H1 (cell line): ENCODE data around the gene CMIP. TPM values are rescaled to one million over a fixed set of nuclear protein-coding genes. Genes with fewer than 3 reads are reported as not detected.

Source experiments
- CTCF ChIA-PET: fragments of 300-600 bp; sonication (Branson Sonifier 250); formaldehyde crosslinking; loops from one replicate; lab custom pipeline; 2021; ENCODE audit not compliant: partially characterized antibody; lab: Charles Lee
- POLR2A ChIA-PET: fragments of 300-600 bp; sonication (Branson Sonifier 250); formaldehyde crosslinking; loops from one replicate; lab custom pipeline; 2021; ENCODE audit warnings: inconsistent platforms; ENCODE audit not compliant: partially characterized antibody; lab: Charles Lee
- DNase-seq, 2 experiments: peaks; one replicate each; pipeline versions ENCODE4 v3.0.0 to v3.0.0-alpha.2; 2010 to 2022; ENCODE audit warnings: low spot score in 2 of 2, low read depth in 1 of 2, mixed read lengths in 1 of 2
- FAIRE-seq: peaks from 2 replicates; lab custom pipeline; 2011; peaks lifted over from hg19 to GRCh38; lab: Jason Lieb, UNC
- H2AFZ ChIP-seq: 2 replicates; pipeline ENCODE4 v1.8.1; 2012; ENCODE audit warnings: low read length, inconsistent platforms
- H2AK5ac ChIP-seq: 2 replicates; pipeline ENCODE4 v1.6.1; 2013; ENCODE audit warnings: low read depth, low read length
- H2BK120ac ChIP-seq: replicated peaks from 2 replicates; pipeline ENCODE3; 2013; ENCODE audit warnings: low read depth, low read length, inconsistent platforms
- H2BK12ac ChIP-seq: 2 replicates; pipeline ENCODE4 v1.6.1; 2013; ENCODE audit warnings: low read depth, low read length
- H2BK15ac ChIP-seq: 2 replicates; pipeline ENCODE4 v1.6.1; 2013; ENCODE audit warnings: low read length
- H2BK20ac ChIP-seq: 2 replicates; pipeline ENCODE4 v1.6.1; 2013; ENCODE audit warnings: low read length
- H2BK5ac ChIP-seq: 2 replicates; pipeline ENCODE4 v1.6.1; 2013; ENCODE audit warnings: low read depth, low read length
- H3K14ac ChIP-seq: 2 replicates; pipeline ENCODE4 v1.6.1; 2013; ENCODE audit warnings: inconsistent platforms; ENCODE audit not compliant: insufficient read length
- H3K18ac ChIP-seq: 2 replicates; pipeline ENCODE4 v1.6.1; 2013; ENCODE audit warnings: low read length; ENCODE audit errors: extremely low read depth
- H3K23ac ChIP-seq: 2 replicates; pipeline ENCODE4 v1.6.1; 2013; ENCODE audit warnings: inconsistent platforms; ENCODE audit not compliant: insufficient read length
- H3K23me2 ChIP-seq: 2 replicates; pipeline ENCODE4 v1.6.1; 2013; ENCODE audit warnings: low read depth, low read length
- H3K27ac ChIP-seq: 2 replicates; pipeline ENCODE4 v1.6.1; 2011; ENCODE audit warnings: low read depth, low read length, inconsistent platforms
- H3K27me3 ChIP-seq, 4 experiments: replicated peaks in 1 of 4; 1 replicate in 1 of 4; 2 replicates in 3 of 4; pipeline versions ENCODE4 v1.6.1 to v1.8.1; 2011 to 2013; ENCODE audit warnings: low read length in 3 of 4, mild to moderate bottlenecking in 3 of 4, inconsistent platforms in 2 of 4, mixed read lengths in 2 of 4, moderate library complexity in 1 of 4; ENCODE audit not compliant: control insufficient read depth in 3 of 4, insufficient read depth in 3 of 4; ENCODE audit errors: extremely low read depth in 1 of 4
- H3K36me3 ChIP-seq, 4 experiments: 2 replicates each; pipeline versions ENCODE4 v1.6.1 to v1.8.1; 2011 to 2013; ENCODE audit warnings: mild to moderate bottlenecking in 4 of 4, low read length in 3 of 4, moderate library complexity in 2 of 4, control low read depth in 1 of 4, inconsistent platforms in 1 of 4; ENCODE audit not compliant: insufficient read depth in 4 of 4, control insufficient read depth in 2 of 4
- H3K4ac ChIP-seq: replicated peaks from 2 replicates; pipeline ENCODE3; 2013; ENCODE audit warnings: low read length, low read depth, mixed read lengths, inconsistent platforms; ENCODE audit not compliant: insufficient read length
- H3K4me1 ChIP-seq, 4 experiments: replicated peaks in 1 of 4; 1 replicate in 1 of 4; 2 replicates in 3 of 4; pipeline versions ENCODE4 v1.6.1 to v1.8.1; 2011 to 2013; ENCODE audit warnings: low read length in 3 of 4, inconsistent platforms in 2 of 4, mixed read lengths in 1 of 4; ENCODE audit not compliant: insufficient read depth in 4 of 4, control insufficient read depth in 3 of 4
- H3K4me2 ChIP-seq, 2 experiments: 2 replicates each; pipeline versions ENCODE4 v1.6.1 to v1.8.1; 2011 to 2013; ENCODE audit warnings: low read depth in 2 of 2, low read length in 2 of 2, control low read depth in 1 of 2, inconsistent platforms in 1 of 2, mild to moderate bottlenecking in 1 of 2; ENCODE audit not compliant: insufficient read depth in 1 of 2
- H3K4me3 ChIP-seq, 4 experiments: fragments of 200-600, 300-600 bp in 1 of 4; sonication (generic), shearing (Covaris generic), sonication (Bioruptor Twin) in 1 of 4; 2 replicates each; pipeline versions ENCODE4 v1.5.1 to v1.8.1; 2011 to 2016; ENCODE audit warnings: low read length in 4 of 4, low read depth in 3 of 4, control low read depth in 2 of 4, inconsistent platforms in 2 of 4, mild to moderate bottlenecking in 2 of 4, mixed read lengths in 1 of 4, moderate library complexity in 1 of 4; ENCODE audit not compliant: insufficient read depth in 2 of 4; ENCODE audit errors: extremely low read depth in 1 of 4
- H3K56ac ChIP-seq: replicated peaks from 2 replicates; pipeline ENCODE3; 2013; ENCODE audit warnings: low read depth, mild to moderate bottlenecking, mixed read lengths, low read length, inconsistent platforms; ENCODE audit not compliant: insufficient read length
- H3K79me1 ChIP-seq: 2 replicates; pipeline ENCODE4 v1.6.1; 2013; ENCODE audit warnings: low read depth, low read length, control low read depth
- H3K79me2 ChIP-seq, 2 experiments: 2 replicates each; pipeline versions ENCODE4 v1.6.1 to v1.8.1; 2012 to 2013; ENCODE audit warnings: low read length in 2 of 2, mild to moderate bottlenecking in 2 of 2, inconsistent platforms in 1 of 2; ENCODE audit not compliant: insufficient read depth in 2 of 2, control insufficient read depth in 1 of 2
- H3K9ac ChIP-seq, 4 experiments: replicated peaks in 1 of 4; 1 replicate in 1 of 4; 2 replicates in 3 of 4; pipeline versions ENCODE4 v1.6.1 to v1.8.1; 2011 to 2013; ENCODE audit warnings: low read depth in 3 of 4, low read length in 3 of 4, control low read depth in 2 of 4, mild to moderate bottlenecking in 2 of 4, moderate library complexity in 2 of 4, inconsistent platforms in 1 of 4; ENCODE audit errors: extremely low read depth in 1 of 4
- H3K9me3 ChIP-seq, 2 experiments: 2 replicates each; pipeline versions ENCODE4 v1.6.1 to v1.8.1; 2012 to 2013; ENCODE audit warnings: mild to moderate bottlenecking in 2 of 2, moderate library complexity in 2 of 2, control low read depth in 1 of 2, inconsistent platforms in 1 of 2, low read depth in 1 of 2, low read length in 1 of 2, mixed read lengths in 1 of 2; ENCODE audit not compliant: insufficient read depth in 2 of 2
- H4K20me1 ChIP-seq, 2 experiments: replicated peaks in 1 of 2; 2 replicates each; pipeline versions ENCODE3 to v1.8.1; 2011 to 2013; ENCODE audit warnings: inconsistent platforms in 2 of 2, low read length in 2 of 2, mild to moderate bottlenecking in 1 of 2; ENCODE audit not compliant: insufficient read depth in 2 of 2, control insufficient read depth in 1 of 2
- H4K5ac ChIP-seq: 2 replicates; pipeline ENCODE4 v1.6.1; 2013; ENCODE audit warnings: low read length, low read depth, mixed read lengths, inconsistent platforms; ENCODE audit not compliant: insufficient read length
- H4K8ac ChIP-seq: 2 replicates; pipeline ENCODE4 v1.8.0; 2013; ENCODE audit warnings: mild to moderate bottlenecking, moderate library complexity, low read length, inconsistent platforms; ENCODE audit not compliant: insufficient read depth; ENCODE audit errors: extremely low read depth
- H4K91ac ChIP-seq: replicated peaks from 2 replicates; pipeline ENCODE3; 2013; ENCODE audit warnings: low read length, mixed read lengths, inconsistent platforms; ENCODE audit not compliant: insufficient read length
- ASH2L ChIP-seq: fragments of 200-600, 300-600 bp; sonication (generic); IDR thresholded peaks from one replicate; pipeline ENCODE4 v1.7.1; 2017; ENCODE audit warnings: low read length
- BACH1 ChIP-seq: IDR thresholded peaks from 2 replicates; pipeline ENCODE4 v1.6.1; 2012; ENCODE audit warnings: low read length, improper control_type of control experiment
- EZH2 ChIP-seq: fragments of 200-600 bp; sonication (generic); IDR thresholded peaks from 2 replicates; pipeline ENCODE4 v1.7.1; 2012; ENCODE audit warnings: low read depth, mild to moderate bottlenecking, moderate library complexity, low read length, inconsistent platforms; ENCODE audit not compliant: severe bottlenecking
- FOSL1 ChIP-seq: IDR thresholded peaks from 2 replicates; pipeline ENCODE4 v1.6.1; 2011; ENCODE audit warnings: mild to moderate bottlenecking, low read depth, low read length, moderate library complexity; ENCODE audit not compliant: insufficient read depth
- HDAC2 ChIP-seq, 2 experiments: fragments of 300-600 bp in 1 of 2; sonication (generic) in 1 of 2; IDR thresholded peaks; 2 replicates each; pipeline ENCODE4 v1.6.1; 2011 to 2012; ENCODE audit warnings: low read depth in 2 of 2, low read length in 2 of 2, mild to moderate bottlenecking in 2 of 2, moderate library complexity in 2 of 2, borderline replicate concordance in 1 of 2, inconsistent platforms in 1 of 2
- POLR2A ChIP-seq, 2 experiments: IDR thresholded peaks; 1 replicate in 1 of 2; 2 replicates in 1 of 2; pipeline ENCODE4 v1.6.1; 2011; ENCODE audit warnings: low read depth in 2 of 2, low read length in 2 of 2, mild to moderate bottlenecking in 2 of 2; ENCODE audit errors: control extremely low read depth in 1 of 2
- RAD21 ChIP-seq, 2 experiments: IDR thresholded peaks in 1 of 2; conservative IDR thresholded peaks in 1 of 2; 2 replicates each; pipeline ENCODE4 v1.6.1; 2011; ENCODE audit warnings: low read depth in 2 of 2, low read length in 2 of 2, improper control_type of control experiment in 1 of 2, inconsistent platforms in 1 of 2, mild to moderate bottlenecking in 1 of 2, moderate library complexity in 1 of 2
- RBBP5 ChIP-seq: IDR thresholded peaks from 2 replicates; pipeline ENCODE4 v1.7.1; 2012; ENCODE audit warnings: low read depth, mild to moderate bottlenecking, inconsistent platforms, low read length, moderate library complexity, borderline replicate concordance
- RFX5 ChIP-seq: IDR thresholded peaks from 2 replicates; pipeline ENCODE4 v1.6.1; 2011; ENCODE audit warnings: low read depth, low read length, improper control_type of control experiment, borderline replicate concordance
- WGBS, 2 experiments: shearing (Covaris generic) in 1 of 2; methylation state at CpG; one replicate each; pipeline versions ENCODE4 v1.1.6 to v1.1.7; 2013 to 2015; ENCODE audit warnings: low lambda C conversion rate in 2 of 2, mixed read lengths in 2 of 2, inconsistent platforms in 1 of 2, low coverage in 1 of 2, missing lambda C conversion rate in 1 of 2; ENCODE audit not compliant: insufficient replicate concordance in 2 of 2, insufficient coverage in 1 of 2, insufficient read length in 1 of 2; ENCODE audit errors: extremely low coverage in 1 of 2, missing lambda C conversion rate in 1 of 2; 5-methylcytosine and 5-hydroxymethylcytosine counted together
- polyA plus RNA-seq, 7 experiments: library from polyadenylated mRNA; depleted of rRNA in 3 of 7; stranded (reverse) in 5 of 7; unstranded in 2 of 7; fragments of >200 nt in 5 of 7; fragments of 200-250 nt in 2 of 7; gene quantifications; 1 replicate in 5 of 7; 2 replicates in 1 of 7; 4 replicates in 1 of 7; pipeline versions ENCODE4 v1.2.1 to v1.2.3, GENCODE V29; 2011 to 2013; ENCODE audit warnings: missing spikeins in 2 of 7, mixed read lengths in 2 of 7
- total RNA-seq: library from RNA; stranded (reverse); fragmentation: NEBNext Ultra II Directional; extraction: Animal tissue kit (Norgen Biotek cat#: 25700); gene quantifications from 2 replicates; pipeline ENCODE4 v1.2.1, GENCODE V29; 2021
- TF ChIP-seq, protein P1 (sequence below): IDR thresholded peaks from 2 replicates; pipeline ENCODE4 v1.6.1; 2012; ENCODE audit warnings: inconsistent platforms
- TF ChIP-seq, protein P2 (sequence below), 3 experiments: IDR thresholded peaks; 1 replicate in 2 of 3; 2 replicates in 1 of 3; pipeline versions ENCODE4 v1.5.1 to v1.6.1; 2011; ENCODE audit warnings: low read length in 3 of 3, mild to moderate bottlenecking in 3 of 3, inconsistent platforms in 2 of 3, low read depth in 1 of 3, moderate library complexity in 1 of 3; ENCODE audit not compliant: insufficient read depth in 1 of 3; ENCODE audit errors: control extremely low read depth in 1 of 3

Gene CMIP
- total and polyA plus RNA-seq, 2 of the 8 experiments (the other 6 are each of a cell fraction or from before 2014, with no cell fraction given), result 7.9 to 53.2 TPM

DNA sequence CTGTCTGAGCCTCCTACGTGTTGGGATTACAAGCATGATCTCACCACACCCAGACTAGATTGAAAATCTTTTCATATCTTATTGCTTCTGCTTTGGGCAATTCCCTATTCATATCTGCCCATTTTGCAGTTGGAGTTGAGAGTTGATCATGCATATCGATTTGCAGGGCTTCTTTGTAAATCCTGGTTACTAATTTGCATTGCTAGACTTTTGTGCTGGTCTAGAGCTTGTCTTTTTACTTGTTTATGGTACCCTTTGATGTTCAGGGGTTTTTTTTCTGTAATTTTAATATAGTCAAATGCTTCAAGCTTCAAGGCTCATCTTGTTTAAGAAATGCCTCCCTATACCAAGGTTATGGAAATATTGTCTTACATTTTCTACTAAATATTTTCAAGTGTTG lies 23.5 kb upstream of the CMIP start:
- H3K27ac ChIP-seq, result no peak overlapping the region
- no peak for DNase-seq
- no peak overlapping the region for H2BK12ac ChIP-seq
- no peaks in the 10 kb centered on the region for H3K23me2 ChIP-seq
- no peak overlapping the region for H2BK120ac ChIP-seq
- no peaks in the 10 kb centered on the region for H3K27me3 ChIP-seq
- no peak overlapping the region for H3K14ac ChIP-seq
- no peak overlapping the region for H3K4me2 ChIP-seq
- no peak overlapping the region for H2BK15ac ChIP-seq
- ChIA-PET POLR2A (no interaction called here), CTCF (interaction anchor here (1.0 kb wide), 1 partner anchor 13 kb away, joined by 3 read pairs; no protein-coding TSS in a partner anchor)
- WGBS, 2 experiments, result 91% methylated on average over 2 of the region's 2 CpGs; no CpG with 5 or more reads in 1 of the 2 experiments
- H2BK5ac ChIP-seq, result no peak overlapping the region
- H4K8ac ChIP-seq, result no peak overlapping the region
- H3K4me3 ChIP-seq, result no peak overlapping the region
- no peak overlapping the region for H2BK20ac ChIP-seq
- H2AFZ ChIP-seq, result no peak overlapping the region
- H3K4ac ChIP-seq, result no peak overlapping the region
- no peaks in the 10 kb centered on the region for H3K9me3 ChIP-seq
- no peak overlapping the region for H3K56ac ChIP-seq
- H3K9ac ChIP-seq, result no peak overlapping the region
- no peaks in the 10 kb centered on the region for H3K79me2 ChIP-seq
- no peak overlapping the region for H3K23ac ChIP-seq
- H4K5ac ChIP-seq, result no peak overlapping the region
- H2AK5ac ChIP-seq, result no peak overlapping the region
- no peak for FAIRE-seq
- H3K4me1 ChIP-seq, result no peaks in the 10 kb centered on the region; a peak in 1 of 7 replicates
- H3K36me3 ChIP-seq, result no peaks in the 10 kb centered on the region
- H3K18ac ChIP-seq, result no peak overlapping the region
- no peak overlapping the region for H4K91ac ChIP-seq
- no peaks in the 10 kb centered on the region for H3K79me1 ChIP-seq
- no peaks in the 10 kb centered on the region for H4K20me1 ChIP-seq
- TF ChIP-seq RFX5 (no peak), RAD21 (IDR thresholded peaks at IDR 0.05 in 1 of 2, conservative IDR thresholded peaks at IDR 0.05 in 1 of 2; ENCODE audit: low read depth in 2 of 2, low read length in 2 of 2) (no peak), FOSL1 (no peak), EZH2 (no peak), POLR2A (IDR thresholded peaks at IDR 0.05; ENCODE audit: control extremely low read depth in 1 of 2, low read depth in 2 of 2, low read length in 2 of 2) (no peak), BACH1 (no peak), RBBP5 (no peak), ASH2L (no peak), HDAC2 (IDR thresholded peaks at IDR 0.05; ENCODE audit: borderline replicate concordance in 1 of 2, low read depth in 2 of 2, low read length in 2 of 2) (no peak)
- TF ChIP-seq, protein P1, sequence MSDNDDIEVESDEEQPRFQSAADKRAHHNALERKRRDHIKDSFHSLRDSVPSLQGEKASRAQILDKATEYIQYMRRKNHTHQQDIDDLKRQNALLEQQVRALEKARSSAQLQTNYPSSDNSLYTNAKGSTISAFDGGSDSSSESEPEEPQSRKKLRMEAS, result no peak
- TF ChIP-seq, protein P2, sequence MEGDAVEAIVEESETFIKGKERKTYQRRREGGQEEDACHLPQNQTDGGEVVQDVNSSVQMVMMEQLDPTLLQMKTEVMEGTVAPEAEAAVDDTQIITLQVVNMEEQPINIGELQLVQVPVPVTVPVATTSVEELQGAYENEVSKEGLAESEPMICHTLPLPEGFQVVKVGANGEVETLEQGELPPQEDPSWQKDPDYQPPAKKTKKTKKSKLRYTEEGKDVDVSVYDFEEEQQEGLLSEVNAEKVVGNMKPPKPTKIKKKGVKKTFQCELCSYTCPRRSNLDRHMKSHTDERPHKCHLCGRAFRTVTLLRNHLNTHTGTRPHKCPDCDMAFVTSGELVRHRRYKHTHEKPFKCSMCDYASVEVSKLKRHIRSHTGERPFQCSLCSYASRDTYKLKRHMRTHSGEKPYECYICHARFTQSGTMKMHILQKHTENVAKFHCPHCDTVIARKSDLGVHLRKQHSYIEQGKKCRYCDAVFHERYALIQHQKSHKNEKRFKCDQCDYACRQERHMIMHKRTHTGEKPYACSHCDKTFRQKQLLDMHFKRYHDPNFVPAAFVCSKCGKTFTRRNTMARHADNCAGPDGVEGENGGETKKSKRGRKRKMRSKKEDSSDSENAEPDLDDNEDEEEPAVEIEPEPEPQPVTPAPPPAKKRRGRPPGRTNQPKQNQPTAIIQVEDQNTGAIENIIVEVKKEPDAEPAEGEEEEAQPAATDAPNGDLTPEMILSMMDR (IDR thresholded peaks at IDR 0.05; ENCODE audit: control extremely low read depth in 1 of 3, insufficient read depth in 1 of 3, low read depth in 1 of 3, low read length in 3 of 3), result no peak
